CD4-positive, alpha-beta T cell (primary cell): ENCODE measurements around the gene JCHAIN. TPM values are rescaled to one million over a fixed set of nuclear protein-coding genes. Genes with fewer than 3 reads are reported as not detected.

Source experiments
- ATAC-seq: fragments of 200-7000 bp; cut with Tn5 transposase; one replicate; pipeline ENCODE4 v1.10.0; 2022; ENCODE audit warnings: mild to moderate bottlenecking; ENCODE audit not compliant: poor library complexity
- CTCF ChIA-PET: fragments of 350-600 bp; sonication (Branson Sonifier 250); formaldehyde crosslinking; loops from one replicate; lab custom pipeline; 2021; ENCODE audit warnings: antibody characterized with exemption, inconsistent platforms; lab: Charles Lee
- POLR2A ChIA-PET: fragments of 350-600 bp; sonication (Branson Sonifier 250); formaldehyde crosslinking; loops from one replicate; lab custom pipeline; 2021; ENCODE audit warnings: antibody characterized with exemption, inconsistent platforms; lab: Charles Lee
- DNase-seq, 14 experiments: peaks; one replicate each; pipeline ENCODE4 v3.0.0-alpha.2; 2013 to 2020; ENCODE audit warnings: mixed read lengths in 2 of 14
- H3K27ac ChIP-seq, 2 donors: one replicate each; pipeline versions ENCODE4 v1.5.1 to v1.7.0; 2013; ENCODE audit warnings: low read length in 2 of 2, low read depth in 1 of 2, mild to moderate bottlenecking in 1 of 2
- H3K27me3 ChIP-seq, 2 experiments: 1 replicate in 1 of 2; 2 replicates in 1 of 2; pipeline versions ENCODE4 v1.6.1 to v1.7.0; 2013; ENCODE audit warnings: low read length in 2 of 2, control low read depth in 1 of 2, mild to moderate bottlenecking in 1 of 2, moderate library complexity in 1 of 2; ENCODE audit not compliant: insufficient read depth in 2 of 2, control insufficient read depth in 1 of 2
- H3K36me3 ChIP-seq: one replicate; pipeline ENCODE4 v1.6.1; 2013; ENCODE audit warnings: low read length, control low read depth; ENCODE audit not compliant: insufficient read depth
- H3K4me1 ChIP-seq: one replicate; pipeline ENCODE4 v1.6.1; 2013; ENCODE audit warnings: low read length, control low read depth; ENCODE audit not compliant: insufficient read depth
- H3K4me3 ChIP-seq: one replicate; pipeline ENCODE4 v1.5.1; 2013; ENCODE audit warnings: mild to moderate bottlenecking, low read length, moderate library complexity
- H3K9me3 ChIP-seq, 2 experiments: 1 replicate in 1 of 2; 2 replicates in 1 of 2; pipeline versions ENCODE4 v1.6.1 to v1.7.0; 2013; ENCODE audit warnings: low read length in 2 of 2, mild to moderate bottlenecking in 2 of 2, control low read depth in 1 of 2, moderate library complexity in 1 of 2; ENCODE audit not compliant: control insufficient read depth in 1 of 2, insufficient read depth in 1 of 2
- H3K27ac Mint-ChIP-seq: one replicate; pipeline ENCODE4 v1.8.0; 2020; ENCODE audit warnings: mixed read lengths
- H3K27me3 Mint-ChIP-seq: one replicate; pipeline ENCODE4 v1.8.0; 2021; ENCODE audit warnings: mixed read lengths
- H3K36me3 Mint-ChIP-seq: one replicate; pipeline ENCODE4 v1.8.0; 2021; ENCODE audit warnings: low read depth, mixed read lengths
- H3K4me1 Mint-ChIP-seq: one replicate; pipeline ENCODE4 v1.8.0; 2021; ENCODE audit warnings: low read depth, mixed read lengths
- H3K4me3 Mint-ChIP-seq: one replicate; pipeline ENCODE4 v1.8.0; 2020; ENCODE audit warnings: mild to moderate bottlenecking, mixed read lengths
- H3K9me3 Mint-ChIP-seq: one replicate; pipeline ENCODE4 v1.8.0; 2020; ENCODE audit warnings: mixed read lengths
- intact Hi-C, 2 experiments: fragments of 100-400 bp; cut with DNase I in 1 of 2; cut with micrococcal nuclease in 1 of 2; formaldehyde crosslinking; loops; one replicate each; pipeline versions ENCODE4 v1.15.1 to v1.9.0; 2023 to 2025; cut with DNase I, micrococcal nuclease
- total RNA-seq, 174 experiments: library from RNA in 2 of 174; stranded (reverse) in 2 of 174; gene quantifications; one replicate each; pipeline ENCODE4 v1.2.3 and lab custom pipeline; 2021 to 2026
- TF ChIP-seq, protein P1 (sequence below): fragments of 200-600 bp; IDR thresholded peaks from one replicate; pipeline ENCODE4 v1.8.0; 2022; ENCODE audit warnings: antibody characterized with exemption, mild to moderate bottlenecking

JCHAIN gene
- total RNA-seq, 2 experiments from 2014 or later: 1.0 to 2.7 TPM

DNA sequence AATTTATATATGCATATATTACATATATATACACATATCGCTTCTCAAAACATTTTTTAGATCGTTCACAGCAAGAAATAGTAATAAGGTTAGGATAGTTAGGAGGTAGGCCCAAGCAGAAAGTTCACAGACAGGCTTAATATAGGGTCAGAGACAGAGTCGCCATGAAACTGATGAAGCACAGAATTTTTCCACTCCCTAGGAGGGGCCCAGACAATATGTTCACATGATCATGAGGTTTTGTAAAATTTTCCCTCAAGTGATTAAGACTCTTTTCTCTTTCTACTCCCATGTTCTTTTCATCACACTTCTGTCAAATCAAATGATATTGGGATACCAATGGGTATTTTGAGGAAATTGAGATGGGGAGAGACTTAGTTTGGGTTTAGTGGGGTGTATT lies 43.0 kb downstream of the JCHAIN start:
- Histone ChIP-seq H3K27ac (no peak overlapping the region), H3K36me3 (no peaks in the 10 kb centered on the region), H3K4me3 (no peak overlapping the region), H3K27me3 (no peaks in the 10 kb centered on the region), H3K4me1 (no peaks in the 10 kb centered on the region), H3K9me3 (no peaks in the 10 kb centered on the region)
- Mint-ChIP-seq H3K27me3 (no peaks in the 10 kb centered on the region), H3K36me3 (no peaks in the 10 kb centered on the region), H3K9me3 (peaks cover 4% of the 10 kb centered on the region), H3K4me1 (no peaks in the 10 kb centered on the region), H3K27ac (no peak overlapping the region), H3K4me3 (no peak overlapping the region)
- intact Hi-C loops: no loop called here
- ChIA-PET CTCF (no interaction called here), POLR2A (no interaction called here)
- ATAC-seq (peak; percentile 48), DNase-seq (peak in 1 of 14 experiments; percentile 28)
- TF ChIP-seq, protein P1, sequence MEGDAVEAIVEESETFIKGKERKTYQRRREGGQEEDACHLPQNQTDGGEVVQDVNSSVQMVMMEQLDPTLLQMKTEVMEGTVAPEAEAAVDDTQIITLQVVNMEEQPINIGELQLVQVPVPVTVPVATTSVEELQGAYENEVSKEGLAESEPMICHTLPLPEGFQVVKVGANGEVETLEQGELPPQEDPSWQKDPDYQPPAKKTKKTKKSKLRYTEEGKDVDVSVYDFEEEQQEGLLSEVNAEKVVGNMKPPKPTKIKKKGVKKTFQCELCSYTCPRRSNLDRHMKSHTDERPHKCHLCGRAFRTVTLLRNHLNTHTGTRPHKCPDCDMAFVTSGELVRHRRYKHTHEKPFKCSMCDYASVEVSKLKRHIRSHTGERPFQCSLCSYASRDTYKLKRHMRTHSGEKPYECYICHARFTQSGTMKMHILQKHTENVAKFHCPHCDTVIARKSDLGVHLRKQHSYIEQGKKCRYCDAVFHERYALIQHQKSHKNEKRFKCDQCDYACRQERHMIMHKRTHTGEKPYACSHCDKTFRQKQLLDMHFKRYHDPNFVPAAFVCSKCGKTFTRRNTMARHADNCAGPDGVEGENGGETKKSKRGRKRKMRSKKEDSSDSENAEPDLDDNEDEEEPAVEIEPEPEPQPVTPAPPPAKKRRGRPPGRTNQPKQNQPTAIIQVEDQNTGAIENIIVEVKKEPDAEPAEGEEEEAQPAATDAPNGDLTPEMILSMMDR: no peak

DNA sequence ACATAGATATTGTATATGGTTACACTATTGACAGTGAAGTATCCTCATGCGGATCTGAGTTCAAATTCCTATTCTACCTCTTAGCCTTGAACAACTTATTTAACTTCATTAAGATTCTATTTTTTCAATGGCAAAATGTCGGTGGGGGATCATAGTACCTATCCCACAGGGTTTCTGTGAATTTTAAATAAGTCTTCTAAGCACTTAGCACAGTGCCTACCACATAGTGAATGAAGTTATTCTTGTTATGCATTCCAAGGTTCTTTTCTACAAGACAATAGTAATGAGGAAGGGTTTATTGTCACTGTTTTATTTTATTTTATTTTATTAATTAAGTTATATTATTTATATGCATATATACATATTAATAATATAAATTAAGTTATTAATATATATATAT lies 46.5 kb downstream of the JCHAIN start:
- ATAC-seq (peak; percentile 51), DNase-seq (peak in 1 of 14 experiments; percentile 11)
- no peaks in the 10 kb centered on the region for H3K36me3 Mint-ChIP-seq
- intact Hi-C loops: no loop called here
- no peaks in the 10 kb centered on the region for H3K4me1 ChIP-seq
- ChIA-PET CTCF (no interaction called here), POLR2A (no interaction called here)
- TF ChIP-seq, protein P1: no peak
- no peaks in the 10 kb centered on the region for H3K27me3 Mint-ChIP-seq
- H3K9me3 Mint-ChIP-seq: peaks cover 4% of the 10 kb centered on the region
- H3K4me3 Mint-ChIP-seq: no peak overlapping the region
- no peaks in the 10 kb centered on the region for H3K27me3 ChIP-seq
- no peaks in the 10 kb centered on the region for H3K4me1 Mint-ChIP-seq
- H3K9me3 ChIP-seq: no peaks in the 10 kb centered on the region
- H3K36me3 ChIP-seq: no peaks in the 10 kb centered on the region
- no peak overlapping the region for H3K27ac ChIP-seq
- no peak overlapping the region for H3K27ac Mint-ChIP-seq
- no peak overlapping the region for H3K4me3 ChIP-seq

DNA sequence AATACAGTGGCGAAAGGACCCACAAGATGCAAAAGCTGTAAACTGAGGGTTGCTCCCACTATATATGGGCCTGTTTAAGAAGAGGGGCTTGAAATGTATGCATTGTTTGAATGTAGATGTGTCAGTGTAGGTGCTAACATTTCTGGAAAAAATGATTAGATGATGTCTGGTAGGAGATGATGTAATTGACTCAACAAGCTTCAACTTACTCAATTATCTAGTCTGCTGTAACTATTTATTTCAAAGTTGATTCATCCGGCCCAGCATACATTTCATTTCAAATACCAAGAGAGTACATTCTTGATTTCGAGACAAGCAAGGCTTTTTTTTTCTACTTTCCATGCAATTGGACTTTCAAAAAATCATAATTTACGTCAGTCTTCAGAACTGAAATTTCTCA lies 47.0 kb downstream of the JCHAIN start:
- TF ChIP-seq, protein P1: no peak
- no peak overlapping the region for H3K4me3 Mint-ChIP-seq
- ChIA-PET POLR2A (no interaction called here), CTCF (no interaction called here)
- peaks cover under 1% of the 10 kb centered on the region for H3K4me1 Mint-ChIP-seq
- peak; percentile 46 for ATAC-seq
- peak in 1 of 14 experiments; percentile 25 for DNase-seq
- H3K27me3 ChIP-seq: no peaks in the 10 kb centered on the region
- no peaks in the 10 kb centered on the region for H3K36me3 Mint-ChIP-seq
- peaks cover 4% of the 10 kb centered on the region for H3K9me3 Mint-ChIP-seq
- no peak overlapping the region for H3K4me3 ChIP-seq
- intact Hi-C loops: no loop called here
- no peaks in the 10 kb centered on the region for H3K9me3 ChIP-seq
- H3K4me1 ChIP-seq: no peaks in the 10 kb centered on the region
- H3K27ac ChIP-seq: no peak overlapping the region
- H3K27ac Mint-ChIP-seq: no peak overlapping the region
- no peaks in the 10 kb centered on the region for H3K36me3 ChIP-seq
- no peaks in the 10 kb centered on the region for H3K27me3 Mint-ChIP-seq
